Fibroblast of the conjunctiva (primary cell): ENCODE results near the gene IFT52.

Source experiments
- DNase-seq: peaks from one replicate; pipeline ENCODE4 v3.0.0-alpha.2; 2010; ENCODE audit warnings: low read depth

Gene IFT52

DNA sequence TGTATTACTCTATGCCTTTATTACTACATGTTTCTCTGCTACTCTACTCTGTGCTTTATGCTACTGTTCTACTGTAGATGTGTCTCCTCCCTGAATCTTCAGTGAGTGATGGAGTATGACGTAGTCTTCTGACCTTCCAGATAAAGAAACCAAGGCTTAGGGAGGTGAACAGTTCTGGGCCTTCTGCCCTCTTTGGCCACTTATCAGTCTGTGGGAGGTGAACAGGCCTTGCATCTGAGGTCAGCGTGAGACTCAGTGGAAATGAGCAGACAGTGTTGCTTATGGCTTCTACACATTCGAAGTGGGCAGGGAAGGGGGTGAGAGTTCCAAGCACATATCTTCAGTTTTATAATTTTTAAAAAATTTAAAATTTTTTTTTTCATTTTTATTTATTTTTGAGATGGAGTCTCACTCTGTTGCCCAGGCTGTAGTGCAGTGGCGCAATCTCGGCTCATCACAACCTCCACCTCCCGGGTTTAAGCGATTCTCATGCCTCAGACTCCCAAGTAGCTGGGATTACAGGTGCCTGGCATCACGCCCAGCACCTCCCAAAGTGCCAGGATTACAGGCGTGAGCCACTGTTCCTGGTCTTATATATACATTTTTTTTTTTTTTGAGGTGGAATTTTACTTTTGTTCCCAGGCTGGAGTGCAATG is 100.3 kb downstream of the IFT52 start:
- DNase-seq = no peak

DNA sequence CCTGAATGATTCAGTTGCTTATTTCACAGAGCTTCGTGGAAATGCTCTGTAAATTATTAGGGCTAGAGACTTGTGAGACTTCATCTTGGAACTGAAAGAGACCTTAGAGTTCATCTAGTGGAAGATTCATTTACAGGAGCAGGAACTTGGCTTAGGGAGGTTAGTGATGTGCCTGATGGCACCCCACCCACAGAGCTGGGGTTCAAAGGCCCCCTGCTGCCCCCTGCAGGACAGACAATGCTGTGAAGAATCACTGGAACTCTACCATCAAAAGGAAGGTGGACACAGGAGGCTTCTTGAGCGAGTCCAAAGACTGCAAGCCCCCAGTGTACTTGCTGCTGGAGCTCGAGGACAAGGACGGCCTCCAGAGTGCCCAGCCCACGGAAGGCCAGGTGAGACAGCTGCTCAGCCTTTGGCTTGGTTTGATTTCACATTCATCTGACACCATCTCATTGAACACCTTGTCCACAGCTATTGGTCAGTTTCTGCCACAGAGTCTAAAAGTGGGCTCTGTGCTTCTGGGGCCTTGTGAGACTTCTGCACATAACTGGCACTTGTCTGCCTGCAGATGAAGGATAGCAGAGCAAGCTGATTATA is 101.3 kb downstream of the IFT52 start:
- DNase-seq = peak; percentile 33

DNA sequence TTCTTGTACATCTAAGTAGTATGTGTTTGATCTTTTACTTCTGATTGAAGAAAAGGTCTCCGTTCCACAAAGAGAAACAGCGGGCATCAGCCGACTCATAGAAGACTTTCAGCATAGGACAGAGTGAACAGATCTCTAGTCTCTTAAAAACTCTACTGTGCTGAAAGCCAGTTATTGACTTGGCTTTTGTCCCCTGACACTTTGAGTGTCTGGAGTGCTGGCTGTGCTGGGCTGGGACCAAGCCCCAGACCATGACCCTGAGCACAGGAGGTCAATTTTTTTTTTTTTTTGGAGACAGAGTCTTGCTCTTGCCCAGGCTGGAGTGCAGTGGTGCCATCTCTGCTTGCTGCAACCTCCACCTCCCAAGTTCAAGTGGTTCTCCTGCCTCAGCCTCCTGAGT is 104.0 kb downstream of the IFT52 start:
- DNase-seq = no peak

DNA sequence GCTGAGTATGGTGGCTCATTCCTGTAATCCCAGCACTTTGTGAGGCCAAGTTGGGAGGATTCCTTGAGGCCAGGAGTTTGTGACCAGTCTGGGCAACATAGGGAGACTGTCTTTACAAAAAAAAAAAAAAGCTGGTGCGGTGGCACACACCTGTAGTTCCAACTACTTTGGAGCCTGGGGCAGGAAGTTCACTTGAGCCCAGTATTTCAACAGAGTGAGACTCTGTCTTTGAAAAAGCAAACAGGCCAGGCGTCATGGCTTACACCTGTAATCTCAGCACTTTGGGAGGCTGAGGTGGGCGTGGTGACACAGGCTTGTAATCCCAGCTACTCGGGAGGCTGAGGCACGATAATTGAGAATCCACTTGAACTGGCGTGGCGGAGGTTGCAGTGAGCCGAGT is 104.8 kb downstream of the IFT52 start:
- no peak for DNase-seq
